Liver (tissue), 3 donors: Measurements from ENCODE around the gene HOXB4.

Source experiments
- EGR1 ChIP-seq, 2 donors: IDR thresholded peaks; 2 replicates each; pipeline ENCODE4 v1.6.1; 2016 to 2018; ENCODE audit warnings: antibody characterized with exemption in 2 of 2, low read depth in 2 of 2
- TF ChIP-seq, protein P1 (sequence below): fragments of 150-350 bp; IDR thresholded peaks from 2 replicates; pipeline ENCODE4 v1.5.1; 2017; ENCODE audit warnings: improper control_type of control experiment, low read depth, low read length; ENCODE audit not compliant: missing input control
- donor health status: healthy.
- donor health status: healthy.

- TF ChIP-seq, protein P1, sequence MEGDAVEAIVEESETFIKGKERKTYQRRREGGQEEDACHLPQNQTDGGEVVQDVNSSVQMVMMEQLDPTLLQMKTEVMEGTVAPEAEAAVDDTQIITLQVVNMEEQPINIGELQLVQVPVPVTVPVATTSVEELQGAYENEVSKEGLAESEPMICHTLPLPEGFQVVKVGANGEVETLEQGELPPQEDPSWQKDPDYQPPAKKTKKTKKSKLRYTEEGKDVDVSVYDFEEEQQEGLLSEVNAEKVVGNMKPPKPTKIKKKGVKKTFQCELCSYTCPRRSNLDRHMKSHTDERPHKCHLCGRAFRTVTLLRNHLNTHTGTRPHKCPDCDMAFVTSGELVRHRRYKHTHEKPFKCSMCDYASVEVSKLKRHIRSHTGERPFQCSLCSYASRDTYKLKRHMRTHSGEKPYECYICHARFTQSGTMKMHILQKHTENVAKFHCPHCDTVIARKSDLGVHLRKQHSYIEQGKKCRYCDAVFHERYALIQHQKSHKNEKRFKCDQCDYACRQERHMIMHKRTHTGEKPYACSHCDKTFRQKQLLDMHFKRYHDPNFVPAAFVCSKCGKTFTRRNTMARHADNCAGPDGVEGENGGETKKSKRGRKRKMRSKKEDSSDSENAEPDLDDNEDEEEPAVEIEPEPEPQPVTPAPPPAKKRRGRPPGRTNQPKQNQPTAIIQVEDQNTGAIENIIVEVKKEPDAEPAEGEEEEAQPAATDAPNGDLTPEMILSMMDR: no peak
- no peak for TF ChIP-seq EGR1 (IDR thresholded peaks at IDR 0.05; ENCODE audit: low read depth in 2 of 2)
Measured at GRCh38 chr17:48599354-48599753, 21.2 kb upstream of the HOXB4 start.
